Stimulated activated CD4-positive, alpha-beta T cell treated with anti-CD3 and anti-CD28 coated beads, TNF-alpha, amount 100 ng/mL, for 1 hour (primary cell): ENCODE results near the gene ARHGEF28.

Experiments used
- DNase-seq, 3 donors: peaks; one replicate each; pipeline ENCODE4 v3.0.0-alpha.2; 2020; ENCODE audit warnings: low read depth in 3 of 3, low spot score in 1 of 3

Gene ARHGEF28

DNA sequence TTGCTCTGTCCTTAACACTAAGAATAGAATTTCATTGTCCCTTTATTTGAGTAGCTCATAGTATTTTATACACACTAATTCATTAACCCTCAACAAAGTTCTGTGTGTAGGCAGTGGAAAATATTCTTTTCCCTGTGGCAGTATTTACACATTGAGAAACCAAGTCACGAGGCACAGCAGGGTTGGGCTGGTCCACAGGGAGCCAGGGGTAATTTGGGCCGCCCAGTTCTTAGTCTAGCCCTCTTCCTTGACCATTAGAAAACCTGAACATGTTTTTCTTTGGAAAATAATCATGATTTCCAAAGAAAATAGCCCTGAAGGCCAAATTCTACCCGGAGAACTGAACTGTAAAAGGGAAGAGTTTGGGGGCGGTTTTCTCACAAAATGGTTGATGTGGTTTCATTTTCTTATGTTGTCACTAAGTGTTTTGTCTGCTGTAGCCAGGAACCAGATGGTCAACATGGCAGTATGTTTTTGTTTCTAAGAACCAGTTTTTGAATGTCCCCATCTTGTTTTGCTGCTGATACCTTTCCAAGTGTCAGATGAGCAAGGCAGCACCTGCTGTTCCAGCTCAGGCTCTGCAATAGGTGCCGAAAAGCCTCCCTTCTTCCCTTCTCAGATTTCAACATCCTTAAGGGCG lies 29.6 kb downstream of the ARHGEF28 start:
- no peak for DNase-seq

DNA sequence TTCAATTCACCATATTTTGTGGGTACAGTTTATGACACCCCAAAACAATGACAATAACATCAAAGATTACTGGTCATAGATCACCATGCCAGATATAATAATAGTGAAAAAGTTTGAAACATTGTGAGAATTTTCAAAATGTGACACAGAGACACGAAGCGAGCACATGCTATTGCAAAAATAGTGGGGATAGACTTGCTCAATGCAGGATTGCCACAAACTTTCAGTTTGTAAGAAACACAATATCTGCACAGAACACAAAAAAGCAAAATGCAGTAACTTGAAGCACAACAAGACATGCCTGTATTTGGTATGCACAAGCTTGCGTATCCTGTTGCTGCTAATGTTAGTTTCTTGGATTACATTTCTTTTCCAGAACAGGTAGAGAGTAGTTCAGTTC lies 35.8 kb downstream of the ARHGEF28 start:
- no peak for DNase-seq

DNA sequence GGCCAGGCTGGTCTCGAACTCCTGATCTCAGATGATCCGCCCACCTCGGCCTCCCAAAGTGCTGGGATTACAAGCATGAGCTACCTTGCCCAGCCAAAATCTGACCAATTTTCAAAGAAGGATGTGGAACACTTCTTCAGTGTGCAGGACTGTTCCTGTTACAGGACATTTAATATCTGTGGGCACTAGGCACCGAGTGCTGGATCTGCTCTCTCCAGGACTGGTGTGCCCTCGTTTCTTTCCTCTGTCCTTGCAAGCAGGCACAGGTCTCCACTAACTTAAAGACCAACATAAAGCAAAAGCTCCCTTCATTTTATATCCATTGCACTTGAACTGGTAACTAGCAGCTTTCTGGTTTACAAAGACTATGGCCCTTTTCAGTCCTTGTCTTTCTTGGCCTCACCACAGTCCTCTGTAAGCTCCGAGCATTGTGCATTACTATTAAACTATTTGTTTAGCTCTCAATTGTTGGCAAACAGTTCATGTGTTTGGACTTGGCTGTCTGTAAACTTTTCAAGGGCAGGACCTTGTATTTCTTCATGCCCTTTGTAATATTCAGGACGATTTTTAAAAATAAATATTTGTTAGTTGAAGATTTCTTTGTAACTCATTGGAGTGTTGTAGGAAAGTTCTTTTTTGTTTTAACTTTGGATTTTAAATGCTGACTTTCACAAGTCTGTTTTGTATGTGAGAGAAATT lies 37.3 kb downstream of the ARHGEF28 start:
- DNase-seq = no peak

DNA sequence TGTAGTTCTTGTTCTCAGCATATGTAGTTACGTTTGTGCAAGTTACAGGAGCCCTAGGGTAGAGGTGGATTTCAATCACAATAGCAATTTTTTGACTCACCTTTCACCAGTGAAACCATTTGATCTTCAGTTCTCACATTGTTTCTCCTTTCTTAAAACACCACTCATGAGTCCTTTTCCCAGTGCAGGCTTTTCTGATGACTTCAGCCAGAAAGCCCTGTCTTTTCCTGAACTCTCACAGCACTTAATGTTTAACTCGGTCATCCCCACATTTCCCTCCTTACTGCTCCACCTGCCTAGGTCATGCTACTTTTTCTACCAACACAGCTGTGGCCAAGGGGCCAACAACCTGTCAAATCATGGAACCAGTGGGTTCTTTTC lies 37.9 kb downstream of the ARHGEF28 start:
- no peak for DNase-seq

DNA sequence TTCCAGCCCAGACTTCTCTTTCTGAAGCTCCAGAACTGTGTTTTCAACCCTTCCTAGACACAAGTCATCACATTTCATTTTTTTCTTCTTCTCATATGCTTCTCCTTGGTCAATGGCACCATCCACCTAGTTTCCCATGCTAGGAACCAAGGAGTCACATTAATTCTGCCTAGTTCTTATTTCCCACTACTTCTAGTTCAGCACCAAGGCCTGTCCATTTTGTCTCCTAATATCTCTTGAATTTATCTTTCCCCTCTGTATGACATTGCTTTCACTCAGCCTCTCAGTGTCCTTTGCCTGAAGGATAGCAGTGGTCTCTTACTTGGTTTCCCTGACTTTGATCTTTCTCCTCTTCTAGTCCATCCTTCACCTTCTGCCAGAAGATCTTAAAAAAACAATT lies 38.8 kb downstream of the ARHGEF28 start:
- no peak for DNase-seq

DNA sequence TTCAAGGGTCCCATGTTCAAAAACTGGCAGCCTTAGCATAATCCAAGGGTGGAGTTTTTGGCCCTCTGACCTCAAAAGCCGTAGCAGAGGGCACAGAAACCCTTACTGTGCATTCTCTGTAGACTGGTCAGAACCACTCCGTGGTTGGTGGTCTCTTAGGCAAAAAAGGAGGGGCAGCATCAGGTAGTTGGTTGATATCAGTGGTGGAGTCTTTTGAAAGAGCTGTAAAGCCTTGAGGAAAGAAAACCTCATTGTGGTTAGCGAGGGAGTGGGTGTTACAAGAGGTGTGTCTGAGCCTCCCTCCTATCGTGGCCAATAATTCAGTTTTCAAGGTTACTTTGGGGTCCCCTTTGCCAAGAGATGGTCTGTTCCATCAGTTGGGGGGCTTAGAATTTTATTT lies 40.9 kb downstream of the ARHGEF28 start:
- DNase-seq = no peak

DNA sequence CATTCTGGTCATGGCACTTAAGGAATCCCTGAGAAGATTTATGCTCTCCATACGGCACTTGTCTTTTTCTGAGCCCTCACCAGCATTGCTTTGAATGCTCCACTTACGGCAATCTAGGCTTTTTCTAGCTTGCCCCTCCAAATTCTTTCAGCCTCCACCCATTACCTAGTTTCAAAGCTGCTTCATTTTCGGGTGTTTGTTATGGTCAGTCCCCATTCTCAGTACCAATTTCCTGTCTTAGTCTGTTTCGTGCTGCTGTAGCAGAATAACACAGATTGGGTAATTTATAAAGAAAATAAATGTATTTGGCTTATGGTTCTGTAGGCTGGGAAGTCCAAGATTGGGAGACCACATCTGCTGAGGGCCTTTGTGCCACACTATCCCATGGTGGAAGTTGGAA lies 42.0 kb downstream of the ARHGEF28 start:
- no peak for DNase-seq

DNA sequence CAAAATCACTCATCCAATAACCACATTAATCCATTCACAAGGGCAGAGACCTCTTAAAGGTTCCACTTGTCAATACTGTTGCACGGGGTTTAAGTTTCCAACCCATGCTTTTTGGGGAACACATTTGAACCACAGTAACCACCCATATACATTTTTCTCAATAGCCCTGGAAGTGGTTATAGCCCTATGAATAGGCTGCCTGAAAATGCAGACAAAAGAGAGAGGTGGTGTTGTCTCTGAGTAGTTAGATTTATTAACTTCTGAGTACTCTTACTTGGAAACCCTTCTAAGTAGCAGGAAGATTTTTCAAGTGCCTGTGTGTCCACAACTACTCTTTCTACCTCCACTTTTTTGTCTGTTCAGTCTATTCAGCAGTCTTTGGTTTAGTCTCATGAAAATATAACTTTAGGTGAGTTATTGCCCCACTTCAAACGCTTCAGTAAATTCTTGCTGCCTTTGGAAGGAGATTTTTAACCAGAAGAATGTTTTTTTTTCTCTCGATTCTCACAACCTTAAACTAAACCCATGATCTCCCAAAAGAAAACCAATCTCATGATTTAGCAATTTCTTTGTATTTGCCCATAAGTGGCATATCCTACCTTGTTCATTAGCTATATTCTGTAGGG lies 42.6 kb downstream of the ARHGEF28 start:
- DNase-seq = no peak

DNA sequence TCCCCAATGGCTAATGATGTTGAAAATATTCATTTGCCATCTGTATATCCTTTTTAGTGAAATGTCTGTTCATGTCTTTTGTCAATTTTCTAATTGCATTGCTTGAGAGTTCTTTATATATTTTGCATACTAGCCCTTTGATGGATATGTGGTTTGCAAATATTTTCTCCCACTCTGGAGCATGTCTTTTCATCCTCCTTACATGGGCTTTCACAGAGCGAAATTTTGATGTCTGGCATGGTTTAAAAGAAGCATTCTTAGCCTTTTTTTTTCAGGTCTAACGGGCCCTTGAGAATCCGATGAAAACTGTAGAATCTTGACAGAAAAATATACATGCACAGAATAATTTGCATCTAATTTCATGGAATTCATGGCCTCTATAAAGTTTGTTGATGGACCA lies 44.7 kb downstream of the ARHGEF28 start:
- no peak for DNase-seq

DNA sequence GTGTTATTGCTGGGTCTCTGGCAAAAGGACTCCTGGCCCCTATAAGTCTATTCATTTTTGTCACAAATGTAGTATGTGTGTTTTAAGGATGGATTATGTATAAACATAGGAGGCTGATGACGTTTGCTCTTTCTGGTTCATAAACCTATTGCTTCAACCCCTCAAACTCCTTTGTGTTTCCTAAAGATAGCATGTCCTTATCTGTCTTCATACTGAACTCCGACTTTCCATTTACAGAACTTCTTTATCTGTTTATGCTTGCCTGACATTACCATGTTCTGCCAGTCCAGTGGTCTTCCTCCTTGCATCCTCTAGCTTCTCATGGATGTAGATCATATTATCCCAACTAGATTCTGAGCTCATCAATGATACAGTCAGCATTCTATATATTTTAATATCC lies 46.1 kb downstream of the ARHGEF28 start:
- DNase-seq = no peak

DNA sequence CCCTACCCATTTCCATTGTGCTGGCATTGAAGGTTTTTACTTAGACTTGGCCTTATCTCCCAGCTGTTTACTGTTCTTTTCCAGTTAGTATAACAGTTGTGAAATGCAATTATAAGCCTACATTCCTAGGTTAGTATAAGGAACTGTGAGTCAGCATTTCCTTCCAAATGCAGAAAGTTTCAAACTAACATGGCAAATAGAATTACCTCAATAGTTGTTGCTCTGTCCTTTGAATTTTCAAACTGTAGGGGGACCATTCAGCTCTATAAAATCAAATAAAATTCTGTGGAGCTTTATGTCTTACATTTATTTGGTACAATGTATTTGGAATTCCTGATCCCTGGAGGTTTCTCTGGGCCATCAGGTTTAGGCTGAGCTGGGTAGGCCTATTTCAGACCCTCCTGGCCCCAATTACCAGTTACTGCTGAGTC lies 47.2 kb downstream of the ARHGEF28 start:
- DNase-seq = no peak

DNA sequence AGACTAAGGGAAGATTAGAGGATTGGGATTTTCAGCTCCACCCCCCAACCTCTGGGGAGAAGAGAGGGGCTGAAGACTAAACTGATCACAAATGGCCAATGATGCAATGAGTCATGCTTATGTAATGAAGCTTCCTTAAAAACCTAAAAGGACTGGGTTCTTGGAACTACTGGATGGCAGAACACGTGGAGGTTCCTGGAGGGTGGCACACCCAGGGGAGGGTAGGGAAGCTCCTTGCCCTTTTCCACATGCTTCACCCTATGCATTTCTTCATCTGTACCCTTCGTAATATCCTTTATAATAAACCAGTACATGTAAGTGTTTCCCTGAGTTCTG lies 48.6 kb downstream of the ARHGEF28 start:
- DNase-seq = no peak

DNA sequence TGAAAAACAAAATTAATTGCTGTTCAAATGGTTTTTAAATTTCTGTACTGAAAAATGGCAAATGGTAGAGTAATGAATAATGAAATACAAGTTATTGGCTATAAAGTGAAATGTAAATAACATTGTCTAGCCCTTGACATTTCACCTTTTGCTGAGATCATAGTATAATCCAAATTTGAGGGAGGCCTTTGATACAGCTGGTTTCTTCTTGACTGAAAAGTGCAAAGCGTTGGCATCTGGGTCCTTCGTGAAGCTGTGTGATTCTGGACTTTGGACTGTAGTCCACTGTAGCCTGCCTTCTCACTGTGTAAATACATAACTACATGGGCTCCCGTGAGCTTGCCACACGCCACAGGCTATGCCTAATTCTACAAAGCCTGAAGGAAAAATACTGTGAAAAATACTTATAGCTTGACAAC lies 52.3 kb downstream of the ARHGEF28 start:
- DNase-seq = no peak

DNA sequence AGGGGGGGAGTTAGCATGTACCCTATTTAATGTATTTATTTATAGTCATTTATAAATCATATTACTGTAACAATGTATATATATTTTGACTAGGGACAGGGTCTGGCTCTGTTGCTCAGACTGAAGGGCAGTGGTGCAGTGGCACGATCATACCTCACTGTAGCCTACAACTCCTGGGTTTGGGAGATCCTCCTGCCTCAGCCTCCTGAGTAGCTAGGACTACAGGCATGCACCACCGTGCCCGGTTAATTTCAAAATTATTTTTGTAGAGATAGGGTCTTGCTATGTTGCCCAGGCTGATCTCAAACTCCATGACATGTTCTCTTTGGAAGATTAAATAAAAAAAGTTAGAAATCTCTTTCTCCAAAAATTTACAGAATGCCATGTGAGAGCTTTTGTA lies 52.8 kb downstream of the ARHGEF28 start:
- no peak for DNase-seq

DNA sequence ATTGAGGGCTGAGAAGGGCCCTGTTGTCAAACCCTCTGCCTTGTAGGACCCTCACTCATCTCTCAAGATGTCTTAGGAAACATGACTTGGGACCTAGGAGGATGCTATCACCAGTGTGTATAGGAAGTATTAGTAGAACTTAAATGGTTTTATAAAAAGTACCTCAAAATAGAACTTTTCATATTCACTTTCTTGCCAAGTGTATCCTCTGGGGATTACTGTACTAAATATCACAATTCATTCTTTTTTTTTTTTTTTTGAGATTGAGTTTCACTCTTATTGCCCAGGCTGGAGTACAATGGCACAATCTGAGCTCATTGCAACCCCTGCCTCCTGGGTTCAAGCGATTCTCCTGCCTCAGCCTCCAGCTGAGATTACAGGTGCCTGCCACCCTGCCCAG lies 56.2 kb downstream of the ARHGEF28 start:
- DNase-seq = no peak

DNA sequence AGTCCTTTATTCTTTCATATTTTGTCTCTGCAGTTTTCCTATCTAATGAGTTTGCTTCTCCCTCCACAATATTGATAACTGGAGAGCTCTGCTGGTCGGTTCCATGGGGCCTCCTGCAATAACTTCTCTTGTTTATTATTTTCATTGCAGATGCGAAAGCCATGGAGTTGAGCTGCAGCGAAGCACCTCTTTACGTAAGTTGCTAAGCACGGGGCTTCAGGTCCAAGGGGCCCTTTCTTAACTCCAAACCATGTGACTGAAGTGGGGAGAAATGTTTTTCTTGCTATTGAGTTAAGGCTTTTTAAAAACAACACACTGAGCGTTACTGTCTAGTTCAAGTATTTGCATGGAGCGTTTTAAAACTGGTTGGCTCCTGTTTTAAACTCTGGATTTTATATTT lies 58.7 kb downstream of the ARHGEF28 start:
- DNase-seq = no peak

DNA sequence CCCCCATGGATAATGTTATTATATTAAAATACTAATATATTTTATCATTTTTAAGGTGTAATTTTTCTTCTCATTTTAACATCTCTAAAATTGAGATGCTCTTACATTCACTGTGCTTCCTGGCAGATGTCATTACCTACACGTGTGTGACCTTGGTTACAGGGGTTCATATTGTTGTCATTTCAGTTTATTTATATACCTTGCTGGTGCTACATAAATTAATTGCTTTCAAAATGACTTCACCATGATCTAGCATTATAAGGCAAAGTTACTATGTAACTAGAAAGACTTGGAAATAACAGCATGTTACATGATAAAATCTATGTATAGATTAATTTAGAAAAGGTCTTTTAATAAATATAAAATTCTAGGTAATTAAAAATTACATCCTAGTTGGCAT lies 60.9 kb downstream of the ARHGEF28 start:
- DNase-seq = no peak

DNA sequence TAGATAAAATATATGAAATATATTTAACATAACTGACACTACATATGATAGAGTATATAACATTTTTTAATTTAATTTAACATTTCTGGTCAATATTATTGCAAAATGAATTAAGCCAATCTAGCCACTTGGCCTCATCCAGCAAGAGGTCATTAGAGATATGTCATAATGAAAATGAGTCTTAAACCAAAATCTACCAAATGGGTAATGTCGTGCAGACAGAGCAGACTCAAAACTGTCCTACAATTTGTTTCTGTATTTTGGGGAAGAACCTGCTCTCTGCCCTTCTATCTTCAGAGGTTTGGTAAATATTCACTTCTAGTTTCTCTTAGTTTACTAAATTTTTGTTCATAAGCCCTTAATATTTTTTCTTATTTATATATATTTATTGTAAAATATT lies 61.4 kb downstream of the ARHGEF28 start:
- DNase-seq = no peak

DNA sequence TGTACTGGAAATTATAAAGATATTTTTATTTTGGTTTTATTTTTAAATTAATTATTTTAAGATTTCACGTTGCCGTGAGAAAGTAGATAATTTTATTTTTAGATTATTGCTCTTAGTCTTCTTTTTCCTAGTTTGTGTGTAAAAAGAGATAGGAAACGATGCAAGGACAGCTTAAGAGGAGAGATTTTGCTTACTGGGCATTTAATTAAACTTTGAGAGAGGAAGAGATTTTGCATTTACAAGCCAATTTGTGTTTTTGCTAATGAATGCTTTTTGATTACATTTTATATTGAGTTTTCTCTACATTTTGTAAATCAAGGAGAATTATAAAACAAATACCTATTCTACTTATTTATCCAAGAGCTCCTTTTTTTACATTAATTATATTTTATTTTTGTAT lies 64.0 kb downstream of the ARHGEF28 start:
- no peak for DNase-seq

DNA sequence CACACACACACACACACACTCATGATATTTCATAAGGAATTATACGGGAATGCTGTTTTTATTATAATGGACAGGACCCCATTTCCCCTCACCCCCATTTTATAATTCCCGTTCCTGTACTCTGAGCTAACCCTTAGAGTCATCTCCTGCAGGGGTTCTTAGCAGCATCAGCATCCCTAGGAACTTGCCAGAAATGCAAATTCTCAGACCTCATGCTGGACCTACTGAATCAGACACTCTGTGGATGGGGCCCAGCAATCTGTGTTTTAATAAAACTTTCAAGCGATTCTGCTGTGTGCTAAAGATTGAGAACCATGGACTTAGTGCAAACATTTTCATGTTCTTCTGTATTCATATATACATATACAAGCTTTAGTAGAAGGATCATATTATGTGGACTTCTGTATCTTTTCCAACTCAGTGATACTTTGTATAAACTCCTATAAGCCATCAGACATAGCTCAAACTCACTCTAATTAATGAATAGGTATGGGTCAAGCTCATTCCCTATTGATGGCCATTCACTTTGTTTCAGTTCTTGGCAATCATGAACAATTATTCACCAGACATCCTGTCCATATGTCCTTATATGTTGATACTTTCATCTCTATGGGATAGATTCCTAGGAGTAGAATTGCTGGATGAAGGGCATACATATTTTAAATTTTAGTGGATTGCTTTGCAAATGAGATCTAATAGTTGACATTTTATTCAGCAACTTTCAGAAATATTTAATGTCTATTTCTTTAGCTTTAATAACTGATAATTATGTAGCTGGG lies 65.5 kb downstream of the ARHGEF28 start:
- DNase-seq = no peak

DNA sequence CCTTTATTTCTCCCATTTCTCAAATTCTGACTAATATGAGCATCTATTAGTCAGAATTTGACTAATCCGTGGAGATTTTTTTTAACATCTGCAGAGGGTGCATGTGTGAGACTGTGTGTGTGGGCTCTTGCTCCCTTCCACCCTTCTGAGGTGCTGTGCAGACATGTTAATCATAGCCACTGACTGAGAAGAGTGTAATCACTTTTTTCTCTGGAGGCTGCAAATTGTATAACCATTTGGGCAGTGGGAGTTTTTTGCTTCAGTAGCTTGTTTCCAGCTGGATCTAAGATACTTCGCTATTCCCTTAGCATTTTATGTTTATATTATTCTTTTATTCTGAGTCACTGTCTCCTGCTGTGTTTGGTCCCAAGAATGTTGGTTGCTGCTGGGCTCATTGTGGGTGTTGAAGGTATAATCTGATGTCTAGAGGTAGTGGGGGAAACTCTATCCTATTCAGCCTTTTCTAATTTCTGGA lies 66.2 kb downstream of the ARHGEF28 start:
- no peak for DNase-seq

DNA sequence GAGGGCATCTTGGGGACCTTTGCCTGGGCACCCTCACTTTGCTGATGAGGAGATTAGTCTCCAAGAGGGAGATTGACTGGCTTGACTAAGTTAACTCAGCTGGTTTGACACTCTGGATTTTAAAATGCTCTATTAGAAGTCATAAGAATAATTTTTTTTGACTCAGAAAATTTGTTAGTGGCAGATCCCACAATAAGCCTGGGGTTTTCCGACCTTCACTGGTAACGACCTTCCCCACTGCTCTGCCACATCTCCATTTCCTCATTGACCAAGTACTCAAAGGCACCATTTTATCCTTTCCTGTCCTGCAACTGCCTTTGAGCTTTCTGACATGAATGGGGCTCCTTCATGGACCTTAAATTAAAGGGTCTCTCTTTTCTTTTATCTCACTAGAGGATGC lies 67.0 kb downstream of the ARHGEF28 start:
- DNase-seq = no peak
